Prostate gland (tissue), 2 donors: ENCODE results near the gene SNX25. TPM values are rescaled to one million over a fixed set of nuclear protein-coding genes. Genes with fewer than 3 reads are reported as not detected.

Experiments used
- DNase-seq: peaks from one replicate; pipeline ENCODE4 v3.0.0-alpha.2; 2019; ENCODE audit warnings: low spot score
- H3K27ac ChIP-seq, 2 donors: fragments of 200-600 bp; sonication (generic); 2 replicates each; pipeline ENCODE4 v1.5.1; 2017 to 2019
- H3K27me3 ChIP-seq: fragments of 200-600 bp; sonication (generic); replicated peaks from 2 replicates; pipeline ENCODE4 v1.5.1; 2019; ENCODE audit not compliant: insufficient read depth
- H3K36me3 ChIP-seq, 2 donors: fragments of 200-600 bp; sonication (generic); 1 replicate in 1 of 2; 2 replicates in 1 of 2; pipeline versions ENCODE4 v1.5.1 to v1.8.1; 2017 to 2019
- H3K4me1 ChIP-seq: fragments of 200-600 bp; sonication (generic); replicated peaks from 2 replicates; pipeline ENCODE4 v1.5.1; 2019
- H3K4me3 ChIP-seq, 2 donors: fragments of 200-600 bp; sonication (generic); 2 replicates each; pipeline ENCODE4 v1.5.1; 2017 to 2019
- H3K9me3 ChIP-seq: fragments of 200-600 bp; sonication (generic); 2 replicates; pipeline ENCODE4 v1.5.1; 2017
- CTCF ChIP-seq, 4 experiments: fragments of 200-600 bp in 2 of 4; fragments of 450-650 bp in 2 of 4; sonication (generic) in 2 of 4; IDR thresholded peaks; 1 replicate in 3 of 4; 2 replicates in 1 of 4; pipeline ENCODE4 v1.5.1; 2016 to 2019; ENCODE audit warnings: antibody characterized with exemption in 4 of 4, mild to moderate bottlenecking in 2 of 4, moderate library complexity in 2 of 4
- POLR2A ChIP-seq: fragments of 450-650 bp; IDR thresholded peaks from one replicate; pipeline ENCODE4 v1.6.1; 2016; ENCODE audit warnings: antibody characterized with exemption, mild to moderate bottlenecking
- POLR2AphosphoS5 ChIP-seq: sonication (generic); formaldehyde crosslinking; IDR thresholded peaks from one replicate; pipeline ENCODE4 v1.6.1; 2017; ENCODE audit warnings: antibody characterized with exemption
- WGBS: methylation state at CpG from one replicate; pipeline ENCODE4 v1.1.5; 2018; 5-methylcytosine and 5-hydroxymethylcytosine counted together
- intact Hi-C: fragments of 100-400 bp; cut with DNase I; formaldehyde crosslinking; loops from one replicate; pipeline ENCODE4 v1.14.2; 2022
- total RNA-seq, 2 donors: library from RNA; depleted of rRNA; stranded (reverse); fragments of >200 nt; gene quantifications; one replicate each; pipeline ENCODE4 v1.1.0, GENCODE V29; 2016

The SNX25 gene
- total RNA-seq, 2 donors from 2014 or later, result 26.4 to 49.5 TPM

GRCh38 chr4:185225940-185226339 is 16.5 kb downstream of the SNX25 start:
- TF ChIP-seq POLR2A (no peak), CTCF (IDR thresholded peaks at IDR 0.05) (no peak), POLR2AphosphoS5 (no peak)
- DNase-seq, result no peak
- Histone ChIP-seq H3K4me3 (no peak overlapping the region), H3K9me3 (no peaks in the 10 kb centered on the region), H3K27me3 (no peaks in the 10 kb centered on the region), H3K27ac (no peak overlapping the region), H3K36me3 (no peaks in the 10 kb centered on the region), H3K4me1 (no peaks in the 10 kb centered on the region)
- intact Hi-C loops, result no loop called here
- WGBS, result 95% methylated on average over 6 of the region's 6 CpGs

- Histone ChIP-seq H3K4me1 (no peaks in the 10 kb centered on the region), H3K27me3 (no peaks in the 10 kb centered on the region), H3K4me3 (no peak overlapping the region), H3K36me3 (no peaks in the 10 kb centered on the region), H3K27ac (no peak overlapping the region), H3K9me3 (no peaks in the 10 kb centered on the region)
- DNase-seq, result no peak
- WGBS, result 23% methylated on average over 4 of the region's 4 CpGs
- TF ChIP-seq CTCF (IDR thresholded peaks at IDR 0.05) (no peak), POLR2A (no peak), POLR2AphosphoS5 (no peak)
- intact Hi-C loops, result no loop called here
These were observed 17.7 kb downstream of the SNX25 start for GRCh38 chr4:185227131-185227551.

GRCh38 chr4:185227713-185228278 is 18.4 kb downstream of the SNX25 start:
- TF ChIP-seq CTCF (IDR thresholded peaks at IDR 0.05), result no peak
- no peak for TF ChIP-seq POLR2A
- no peak for TF ChIP-seq POLR2AphosphoS5
- WGBS, result 87% methylated on average over 9 of the region's 9 CpGs

DNA sequence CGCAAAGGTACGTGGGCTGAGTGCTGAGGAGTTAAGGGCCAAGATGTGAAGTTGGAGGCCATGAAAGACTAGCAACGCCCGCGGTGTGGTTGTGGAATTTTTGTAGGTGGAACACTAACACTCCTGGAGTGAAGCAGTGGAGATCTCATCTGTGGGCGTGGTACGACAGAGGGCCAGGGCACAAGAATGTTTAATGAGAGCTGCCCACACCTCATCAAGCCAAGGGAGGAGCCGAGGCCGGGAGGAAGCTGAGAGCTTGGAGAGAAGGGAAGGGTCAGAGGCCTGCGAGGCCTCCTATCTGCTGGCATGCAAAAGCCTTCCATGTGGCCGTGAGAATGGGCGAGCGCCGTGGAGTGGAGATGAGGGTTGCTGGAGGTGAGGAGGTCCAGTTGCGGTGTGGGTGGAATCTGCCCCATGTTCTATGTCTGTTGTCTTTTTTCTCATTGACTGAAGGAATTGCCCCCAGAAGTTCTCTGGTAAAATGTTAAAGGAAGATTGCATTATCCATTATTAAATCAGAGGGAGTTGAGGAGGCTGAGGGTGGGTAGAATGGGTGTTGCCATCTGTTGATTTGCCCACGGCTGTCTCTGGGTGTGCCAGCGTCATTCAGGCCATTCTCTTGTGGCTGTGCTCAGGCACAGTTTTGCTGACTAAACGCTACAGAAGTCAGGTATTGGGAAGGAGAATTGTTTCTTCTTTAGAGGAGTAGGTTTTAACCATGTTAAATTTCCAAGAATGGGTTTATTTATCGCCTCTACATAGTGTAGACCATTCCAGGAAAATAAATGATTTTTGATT is 19.8 kb downstream of the SNX25 start:
- no peaks in the 10 kb centered on the region for H3K27me3 ChIP-seq
- H3K4me3 ChIP-seq, result no peak overlapping the region
- DNase-seq, result no peak
- H3K36me3 ChIP-seq, result no peaks in the 10 kb centered on the region
- TF ChIP-seq POLR2AphosphoS5 (no peak), POLR2A (no peak), CTCF (IDR thresholded peaks at IDR 0.05) (no peak)
- H3K4me1 ChIP-seq, result no peaks in the 10 kb centered on the region
- WGBS, result 88% methylated on average over 19 of the region's 19 CpGs
- no peaks in the 10 kb centered on the region for H3K9me3 ChIP-seq
- intact Hi-C loops, result no loop called here
- no peak overlapping the region for H3K27ac ChIP-seq

More at GRCh38 chr4:185227713-185228278, 18.4 kb downstream of the SNX25 start:
- no peak overlapping the region for H3K27ac ChIP-seq
- H3K4me3 ChIP-seq, result no peak overlapping the region
- no peaks in the 10 kb centered on the region for H3K9me3 ChIP-seq
- no peaks in the 10 kb centered on the region for H3K27me3 ChIP-seq
- no peaks in the 10 kb centered on the region for H3K36me3 ChIP-seq
- no peak for DNase-seq
- intact Hi-C loops, result no loop called here
- no peaks in the 10 kb centered on the region for H3K4me1 ChIP-seq

DNA sequence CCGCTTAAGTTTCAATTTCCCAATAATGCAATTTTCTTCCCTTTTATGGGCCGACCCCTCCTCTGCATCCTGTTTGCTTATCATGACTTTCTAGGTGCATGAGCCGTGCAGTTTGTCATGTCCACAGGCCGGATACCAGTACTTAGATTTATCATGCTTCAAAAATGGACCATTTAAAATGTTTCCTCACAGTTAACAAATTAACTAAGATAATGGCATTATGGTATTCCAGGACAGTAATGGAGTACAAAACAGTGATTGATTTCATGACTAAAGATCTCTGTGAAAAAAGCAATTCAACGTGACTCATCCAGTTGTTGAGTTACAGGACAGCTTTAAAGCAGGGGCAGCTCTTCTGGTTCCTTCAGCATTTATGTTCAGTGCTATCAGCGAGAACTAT is 23.0 kb downstream of the SNX25 start:
- intact Hi-C loops, result no loop called here
- no peaks in the 10 kb centered on the region for H3K9me3 ChIP-seq
- no peak for DNase-seq
- H3K36me3 ChIP-seq, result no peaks in the 10 kb centered on the region
- TF ChIP-seq POLR2A (no peak), CTCF (IDR thresholded peaks at IDR 0.05) (no peak), POLR2AphosphoS5 (no peak)
- H3K4me3 ChIP-seq, result no peak overlapping the region
- no peaks in the 10 kb centered on the region for H3K4me1 ChIP-seq
- no peaks in the 10 kb centered on the region for H3K27me3 ChIP-seq
- no peak overlapping the region for H3K27ac ChIP-seq
- WGBS, result 81% methylated on average over 6 of the region's 6 CpGs
